Measurements from ENCODE around the gene EFEMP2. TPM values are rescaled to one million over a fixed set of nuclear protein-coding genes. Genes with fewer than 3 reads are reported as not detected.

EFEMP2 gene
- total RNA-seq, 2 experiments from 2014 or later: 7.2 to 7.6 TPM

DNA sequence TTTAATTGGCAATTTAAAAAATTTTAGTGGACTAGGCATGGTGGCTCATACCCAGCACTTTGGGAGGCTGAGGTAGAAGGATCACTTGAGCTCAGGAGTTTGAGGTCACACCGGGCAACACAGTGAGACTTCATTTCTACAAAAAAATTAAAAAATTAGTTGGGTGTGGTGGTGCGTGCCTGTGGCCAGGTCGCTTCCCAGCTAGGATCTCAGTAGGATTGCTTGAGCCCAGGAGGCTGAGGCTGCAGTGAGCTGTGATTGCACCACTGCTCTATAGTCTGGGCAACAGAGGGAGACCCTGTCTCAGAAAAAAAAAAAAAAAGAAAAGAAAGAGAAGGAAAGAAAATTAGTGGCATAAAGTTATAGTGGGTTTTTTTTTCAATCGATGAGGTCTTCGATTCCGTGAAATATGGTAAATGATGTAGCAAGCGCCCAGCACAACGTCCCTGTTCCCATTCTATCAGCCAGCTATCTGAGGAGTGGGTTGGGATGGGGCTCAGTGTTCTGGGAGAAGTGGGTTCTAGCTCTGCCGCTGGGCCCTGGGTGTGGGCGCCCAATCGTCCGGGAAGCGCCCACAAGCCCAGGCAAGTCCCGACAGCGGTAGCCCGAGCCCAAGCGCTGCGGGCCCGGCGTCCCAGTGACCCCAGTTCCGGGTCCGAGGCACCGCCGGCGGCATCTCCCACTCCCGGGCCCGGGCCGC lies 26.2 kb upstream of the EFEMP2 start:
- H4K20me1 ChIP-seq (ENCODE audit: insufficient read depth, low read length): no peaks in the 10 kb centered on the region
- BruUV-seq (replicated peaks): no TSS peak
- POLR2A ChIA-PET: interaction anchor here (0.5 to 1.0 kb wide), 2 partner anchors 14 to 40 kb away, joined by 3 read pairs; no protein-coding TSS in a partner anchor
- no peak overlapping the region for H2AFZ ChIP-seq (ENCODE audit: low read length)
- H3K27ac ChIP-seq (ENCODE audit: low read depth, low read length, poor library complexity, severe bottlenecking): no peak overlapping the region
- TF ChIP-seq, protein P1, sequence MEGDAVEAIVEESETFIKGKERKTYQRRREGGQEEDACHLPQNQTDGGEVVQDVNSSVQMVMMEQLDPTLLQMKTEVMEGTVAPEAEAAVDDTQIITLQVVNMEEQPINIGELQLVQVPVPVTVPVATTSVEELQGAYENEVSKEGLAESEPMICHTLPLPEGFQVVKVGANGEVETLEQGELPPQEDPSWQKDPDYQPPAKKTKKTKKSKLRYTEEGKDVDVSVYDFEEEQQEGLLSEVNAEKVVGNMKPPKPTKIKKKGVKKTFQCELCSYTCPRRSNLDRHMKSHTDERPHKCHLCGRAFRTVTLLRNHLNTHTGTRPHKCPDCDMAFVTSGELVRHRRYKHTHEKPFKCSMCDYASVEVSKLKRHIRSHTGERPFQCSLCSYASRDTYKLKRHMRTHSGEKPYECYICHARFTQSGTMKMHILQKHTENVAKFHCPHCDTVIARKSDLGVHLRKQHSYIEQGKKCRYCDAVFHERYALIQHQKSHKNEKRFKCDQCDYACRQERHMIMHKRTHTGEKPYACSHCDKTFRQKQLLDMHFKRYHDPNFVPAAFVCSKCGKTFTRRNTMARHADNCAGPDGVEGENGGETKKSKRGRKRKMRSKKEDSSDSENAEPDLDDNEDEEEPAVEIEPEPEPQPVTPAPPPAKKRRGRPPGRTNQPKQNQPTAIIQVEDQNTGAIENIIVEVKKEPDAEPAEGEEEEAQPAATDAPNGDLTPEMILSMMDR (conservative IDR thresholded peaks at IDR 0.05; ENCODE audit: low read length): no peak
- TF ChIP-seq EZH2phosphoT487 (IDR thresholded peaks at IDR 0.05; ENCODE audit: borderline replicate concordance, low read depth, low read length): no peak
- H3K79me2 ChIP-seq (ENCODE audit: insufficient read depth, low read depth, low read length): no peaks in the 10 kb centered on the region
- no peaks in the 10 kb centered on the region for H3K36me3 ChIP-seq (ENCODE audit: insufficient read depth, low read length)
- H3K9me3 ChIP-seq (ENCODE audit: low read length): no peaks in the 10 kb centered on the region
- no peak for DNase-seq (ENCODE audit: low spot score)
- H3K4me2 ChIP-seq (ENCODE audit: low read length): peak overlapping the region; percentile 80
- intact Hi-C loops (cut with micrococcal nuclease; ENCODE audit: unreplicated experiment): no loop called here
- CTCF ChIA-PET (ENCODE audit: unreplicated experiment): interaction anchor here (1.5 kb wide), 1 partner anchor 10 kb away, joined by 5 read pairs; the partner anchor contains the start of gene FIBP
- H3K9me2 ChIP-seq (ENCODE audit: insufficient read depth, low read length): no peaks in the 10 kb centered on the region
- peaks cover 27% of the 10 kb centered on the region for H3K4me1 ChIP-seq (ENCODE audit: insufficient read depth, low read length, poor library complexity, severe bottlenecking)
- H3K4me3 ChIP-seq (ENCODE audit: low read depth, low read length, poor library complexity, severe bottlenecking): peak overlapping the region; percentile 65

DNA sequence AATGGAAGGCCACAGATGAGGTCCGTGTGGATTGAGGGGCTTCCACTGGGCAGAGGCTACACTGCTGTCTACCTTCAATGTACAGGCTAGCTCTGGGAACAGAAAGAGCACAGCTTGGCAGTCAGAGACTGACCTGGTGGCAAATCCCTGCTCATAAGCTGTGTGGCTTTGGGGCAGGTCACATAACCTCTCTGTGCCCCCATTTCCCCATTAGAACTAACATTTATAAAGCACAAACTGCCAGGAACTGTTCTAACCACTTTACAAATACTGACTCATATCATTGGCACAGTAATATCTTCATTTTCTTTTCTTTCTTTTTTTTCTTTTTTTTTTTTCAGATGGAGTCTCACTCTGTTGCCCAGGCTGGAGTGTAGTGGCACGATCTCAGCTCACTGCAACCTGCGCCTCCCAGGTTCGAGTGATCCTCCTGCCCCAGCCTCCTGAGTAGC lies 24.4 kb upstream of the EFEMP2 start:
- no peak overlapping the region for H3K4me3 ChIP-seq (ENCODE audit: low read depth, low read length, poor library complexity, severe bottlenecking)
- peaks cover 11% of the 10 kb centered on the region for H3K79me2 ChIP-seq (ENCODE audit: insufficient read depth, low read depth, low read length)
- ChIA-PET CTCF (ENCODE audit: unreplicated experiment) (no interaction called here), POLR2A (interaction anchor here (0.6 kb wide), 1 partner anchor 199 kb away, joined by 3 read pairs; no protein-coding TSS in a partner anchor)
- no peaks in the 10 kb centered on the region for H3K36me3 ChIP-seq (ENCODE audit: insufficient read depth, low read length)
- BruUV-seq (replicated peaks): no TSS peak
- no peak overlapping the region for H3K4me2 ChIP-seq (ENCODE audit: low read length)
- H3K27ac ChIP-seq (ENCODE audit: low read depth, low read length, poor library complexity, severe bottlenecking): no peak overlapping the region
- H2AFZ ChIP-seq (ENCODE audit: low read length): no peak overlapping the region
- H3K4me1 ChIP-seq (ENCODE audit: insufficient read depth, low read length, poor library complexity, severe bottlenecking): peaks cover 43% of the 10 kb centered on the region
- no peak for TF ChIP-seq EZH2phosphoT487 (IDR thresholded peaks at IDR 0.05; ENCODE audit: borderline replicate concordance, low read depth, low read length)
- TF ChIP-seq, protein P1 (conservative IDR thresholded peaks at IDR 0.05; ENCODE audit: low read length): no peak
- intact Hi-C loops (cut with micrococcal nuclease; ENCODE audit: unreplicated experiment): no loop called here
- no peak for DNase-seq (ENCODE audit: low spot score)
- H3K9me2 ChIP-seq (ENCODE audit: insufficient read depth, low read length): no peaks in the 10 kb centered on the region
- H3K9me3 ChIP-seq (ENCODE audit: low read length): no peaks in the 10 kb centered on the region
- peaks cover 5% of the 10 kb centered on the region; the same call in 1 of the 2 replicates for H4K20me1 ChIP-seq (ENCODE audit: insufficient read depth, low read length)
